Thyroid gland (tissue), 4 donors: Measurements from ENCODE around the gene PTPRN2. TPM values are rescaled to one million over a fixed set of nuclear protein-coding genes. Genes with fewer than 3 reads are reported as not detected.

Experiments
- DNase-seq, 2 donors: peaks; one replicate each; pipeline ENCODE4 v3.0.0-alpha.2; 2019
- H3K27ac ChIP-seq, 3 donors: fragments of 200-600 bp; sonication (generic); 1 replicate in 2 of 3; 2 replicates in 1 of 3; pipeline ENCODE4 v1.5.1; 2016 to 2019; ENCODE audit warnings: mild to moderate bottlenecking in 1 of 3, moderate library complexity in 1 of 3
- H3K27me3 ChIP-seq: fragments of 200-600 bp; sonication (generic); one replicate; pipeline ENCODE4 v1.5.1; 2019
- H3K36me3 ChIP-seq, 2 donors: fragments of 200-600 bp; sonication (generic); one replicate each; pipeline ENCODE4 v1.5.1; 2016 to 2019
- H3K4me1 ChIP-seq, 2 donors: fragments of 200-600 bp; sonication (generic); one replicate each; pipeline ENCODE4 v1.5.1; 2017 to 2019
- H3K4me3 ChIP-seq, 3 donors: fragments of 200-600 bp; sonication (generic); replicated peaks in 1 of 3; 1 replicate in 2 of 3; 2 replicates in 1 of 3; pipeline ENCODE4 v1.5.1; 2016; ENCODE audit warnings: mild to moderate bottlenecking in 1 of 3
- H3K9me3 ChIP-seq: fragments of 200-600 bp; sonication (generic); one replicate; pipeline ENCODE4 v1.5.1; 2017
- POLR2A ChIP-seq, 2 donors: fragments of 450-650 bp; IDR thresholded peaks; one replicate each; pipeline ENCODE4 v1.6.1; 2017; ENCODE audit warnings: antibody characterized with exemption in 2 of 2, mild to moderate bottlenecking in 2 of 2, moderate library complexity in 1 of 2
- WGBS, 2 donors: methylation state at CpG; one replicate each; pipeline ENCODE4 v1.1.5; 2017; 5-methylcytosine and 5-hydroxymethylcytosine counted together
- intact Hi-C: fragments of 100-400 bp; cut with DNase I; formaldehyde crosslinking; loops from one replicate; pipeline ENCODE4 v1.15.1; 2023
- total RNA-seq, 4 donors: library from RNA; depleted of rRNA; stranded (reverse); fragments of >200 nt; gene quantifications; one replicate each; pipeline ENCODE4 v1.2.3, GENCODE V29; 2016
- TF ChIP-seq, protein P1 (sequence below), 6 experiments: fragments of 200-600 bp in 3 of 6; fragments of 450-650 bp in 3 of 6; sonication (generic) in 3 of 6; IDR thresholded peaks; one replicate each; pipeline ENCODE4 v1.5.1; 2016 to 2019; ENCODE audit warnings: antibody characterized with exemption in 6 of 6, mild to moderate bottlenecking in 2 of 6, inconsistent platforms in 1 of 6, moderate library complexity in 1 of 6

Gene PTPRN2
- total RNA-seq, 4 donors from 2014 or later: 4.2 to 9.9 (median 7.7) TPM

DNA sequence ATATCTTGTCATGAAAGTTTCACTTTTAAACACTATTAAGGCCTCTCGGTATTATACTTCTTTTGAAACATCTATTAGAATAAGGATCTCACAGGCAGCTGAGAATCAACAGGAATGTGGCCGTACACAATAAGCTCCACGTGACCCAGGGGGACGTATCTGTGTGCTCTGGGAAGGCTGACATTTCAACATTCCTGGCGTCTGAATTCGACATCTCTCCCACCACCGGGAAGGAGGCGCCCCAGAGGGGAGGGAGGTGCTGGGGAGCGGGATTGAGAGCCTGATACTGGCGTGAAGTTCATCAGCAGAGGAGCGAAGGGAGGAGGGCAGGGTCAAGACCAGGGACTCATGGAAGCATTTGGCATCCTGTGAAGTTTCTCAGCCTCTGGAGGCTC lies 849.6 kb downstream of the PTPRN2 start:
- no peaks in the 10 kb centered on the region for H3K4me1 ChIP-seq
- DNase-seq: no peak
- H3K4me3 ChIP-seq: no peak overlapping the region
- WGBS, 2 donors: 7 to 12% methylated on average over 11 of the region's 11 CpGs
- TF ChIP-seq POLR2A (IDR thresholded peaks at IDR 0.05): no peak
- TF ChIP-seq, protein P1, sequence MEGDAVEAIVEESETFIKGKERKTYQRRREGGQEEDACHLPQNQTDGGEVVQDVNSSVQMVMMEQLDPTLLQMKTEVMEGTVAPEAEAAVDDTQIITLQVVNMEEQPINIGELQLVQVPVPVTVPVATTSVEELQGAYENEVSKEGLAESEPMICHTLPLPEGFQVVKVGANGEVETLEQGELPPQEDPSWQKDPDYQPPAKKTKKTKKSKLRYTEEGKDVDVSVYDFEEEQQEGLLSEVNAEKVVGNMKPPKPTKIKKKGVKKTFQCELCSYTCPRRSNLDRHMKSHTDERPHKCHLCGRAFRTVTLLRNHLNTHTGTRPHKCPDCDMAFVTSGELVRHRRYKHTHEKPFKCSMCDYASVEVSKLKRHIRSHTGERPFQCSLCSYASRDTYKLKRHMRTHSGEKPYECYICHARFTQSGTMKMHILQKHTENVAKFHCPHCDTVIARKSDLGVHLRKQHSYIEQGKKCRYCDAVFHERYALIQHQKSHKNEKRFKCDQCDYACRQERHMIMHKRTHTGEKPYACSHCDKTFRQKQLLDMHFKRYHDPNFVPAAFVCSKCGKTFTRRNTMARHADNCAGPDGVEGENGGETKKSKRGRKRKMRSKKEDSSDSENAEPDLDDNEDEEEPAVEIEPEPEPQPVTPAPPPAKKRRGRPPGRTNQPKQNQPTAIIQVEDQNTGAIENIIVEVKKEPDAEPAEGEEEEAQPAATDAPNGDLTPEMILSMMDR (IDR thresholded peaks at IDR 0.05): no peak
- intact Hi-C loops: no loop called here
- no peaks in the 10 kb centered on the region for H3K36me3 ChIP-seq
- no peaks in the 10 kb centered on the region for H3K9me3 ChIP-seq
- H3K27me3 ChIP-seq: no peaks in the 10 kb centered on the region
- H3K27ac ChIP-seq: no peak overlapping the region

DNA sequence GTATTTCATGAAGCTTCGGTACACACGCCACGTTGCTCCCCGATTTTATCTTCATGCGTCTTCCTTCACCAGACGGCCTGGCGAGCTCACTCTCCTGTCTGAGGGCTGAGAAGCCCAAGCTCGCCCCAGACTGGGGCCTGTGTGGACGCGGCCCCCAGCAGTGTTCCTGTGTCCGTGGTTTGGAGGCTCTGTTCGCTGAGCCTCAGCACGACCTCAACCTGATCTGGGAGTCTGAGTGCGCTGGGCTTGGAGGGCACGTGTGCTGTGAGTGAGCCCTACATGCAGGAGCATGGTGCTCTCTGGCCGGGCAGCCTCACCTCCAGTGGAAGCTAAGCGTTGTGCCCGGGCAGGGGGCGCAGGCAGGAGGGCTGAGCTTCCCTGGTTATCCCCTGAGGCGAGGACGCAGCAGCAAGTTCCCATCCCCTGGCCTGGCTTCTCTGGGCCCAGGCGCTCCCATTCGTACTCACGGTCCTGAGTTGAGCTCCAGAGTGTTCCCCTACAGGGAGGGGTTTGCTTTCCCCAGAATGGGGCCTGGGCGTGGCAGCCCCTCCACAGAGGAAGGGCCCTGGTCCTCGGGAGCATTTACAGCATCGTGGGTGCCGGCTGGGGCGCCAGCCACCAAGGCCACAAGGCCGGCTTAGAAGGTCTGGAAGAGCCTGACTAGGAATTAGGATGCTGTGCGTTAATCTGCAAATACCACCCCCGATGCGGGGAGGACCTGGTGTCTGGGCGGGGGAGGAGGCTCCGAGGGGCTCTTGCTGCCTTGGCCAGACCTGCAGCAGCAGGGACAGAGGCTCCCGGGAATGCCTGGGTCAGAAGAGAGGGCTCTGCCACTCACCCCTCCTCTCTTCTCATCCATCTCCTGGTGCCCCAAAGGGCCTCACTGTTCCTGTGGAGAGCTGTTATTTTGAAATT lies 850.2 kb downstream of the PTPRN2 start:
- Histone ChIP-seq H3K36me3 (no peaks in the 10 kb centered on the region), H3K9me3 (no peaks in the 10 kb centered on the region), H3K27me3 (no peaks in the 10 kb centered on the region), H3K27ac (no peak overlapping the region), H3K4me3 (no peak overlapping the region), H3K4me1 (no peaks in the 10 kb centered on the region)
- WGBS, 2 donors: 78 to 82% methylated on average over 29 of the region's 36 CpGs
- intact Hi-C loops: no loop called here
- no peak for TF ChIP-seq POLR2A (IDR thresholded peaks at IDR 0.05)
- TF ChIP-seq, protein P1 (IDR thresholded peaks at IDR 0.05): no peak
- no peak for DNase-seq

DNA sequence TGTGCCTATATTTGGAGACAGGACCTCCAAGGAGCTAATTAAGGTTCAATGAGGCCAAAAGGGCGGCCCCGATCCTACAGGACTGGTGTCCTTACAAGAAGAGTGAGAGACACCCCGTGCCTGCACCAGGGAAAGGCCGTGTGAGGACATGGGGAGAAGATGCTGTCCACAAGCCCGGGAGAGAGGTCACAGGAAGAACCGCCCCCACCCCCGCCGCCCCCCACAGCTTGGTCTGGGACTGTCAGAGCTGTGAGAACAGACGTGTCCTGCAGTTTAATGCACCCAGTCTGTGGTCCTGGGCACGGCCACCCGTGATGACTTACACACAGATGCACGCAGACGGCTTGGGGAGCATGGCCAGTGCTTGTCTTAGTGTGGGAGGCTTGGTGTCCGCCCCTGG lies 851.3 kb downstream of the PTPRN2 start:
- WGBS, 2 donors: 88 to 89% methylated on average over 12 of the region's 14 CpGs
- H3K27ac ChIP-seq: no peak overlapping the region
- no peak overlapping the region for H3K4me3 ChIP-seq
- no peaks in the 10 kb centered on the region for H3K4me1 ChIP-seq
- no peaks in the 10 kb centered on the region for H3K9me3 ChIP-seq
- no peaks in the 10 kb centered on the region for H3K36me3 ChIP-seq
- no peak for TF ChIP-seq POLR2A (IDR thresholded peaks at IDR 0.05)
- TF ChIP-seq, protein P1 (IDR thresholded peaks at IDR 0.05): no peak
- no peak for DNase-seq
- intact Hi-C loops: no loop called here
- no peaks in the 10 kb centered on the region for H3K27me3 ChIP-seq

DNA sequence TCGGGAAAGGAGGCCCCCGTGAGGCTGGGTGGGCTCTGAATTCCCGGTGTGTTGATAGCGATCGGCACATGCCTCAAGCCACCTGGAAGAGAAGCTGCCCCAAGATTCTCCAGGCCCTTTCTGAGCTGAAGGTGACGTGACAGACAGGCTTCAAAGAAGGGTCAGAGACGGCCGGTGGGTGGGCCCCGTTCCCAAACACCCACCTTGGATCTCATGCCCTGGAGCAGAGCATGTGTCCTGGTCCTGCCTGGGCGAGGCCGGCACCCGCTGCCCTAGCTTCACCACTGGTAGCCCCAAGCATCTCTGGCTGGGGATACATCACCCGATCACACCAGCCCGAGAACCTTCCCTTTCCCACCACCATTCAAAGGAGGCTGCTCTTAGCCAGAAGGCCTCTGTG lies 851.8 kb downstream of the PTPRN2 start:
- intact Hi-C loops: no loop called here
- no peak overlapping the region for H3K4me3 ChIP-seq
- H3K27me3 ChIP-seq: no peaks in the 10 kb centered on the region
- 91 to 93% methylated on average over 13 to 14 of the region's 14 CpGs for WGBS, 2 donors
- no peak overlapping the region for H3K27ac ChIP-seq
- TF ChIP-seq, protein P1 (IDR thresholded peaks at IDR 0.05): no peak
- no peak for TF ChIP-seq POLR2A (IDR thresholded peaks at IDR 0.05)
- H3K36me3 ChIP-seq: no peaks in the 10 kb centered on the region
- H3K9me3 ChIP-seq: no peaks in the 10 kb centered on the region
- no peak for DNase-seq
- no peaks in the 10 kb centered on the region for H3K4me1 ChIP-seq
